IPS-20b (cell line): ENCODE measurements around the gene EXOSC2.
"Not testable (repeated sequence)": the region's sequence is repeated elsewhere in the genome, so short reads cannot be mapped to it uniquely, and the experiment has no call there.

Experiments used
- H3K27ac ChIP-seq: one replicate; pipeline ENCODE4 v1.5.1; 2013; ENCODE audit warnings: low read length
- H3K27me3 ChIP-seq: 2 replicates; pipeline ENCODE4 v1.6.1; 2013; ENCODE audit warnings: mild to moderate bottlenecking, low read length, inconsistent platforms; ENCODE audit not compliant: insufficient read depth
- H3K36me3 ChIP-seq: 2 replicates; pipeline ENCODE4 v1.6.1; 2013; ENCODE audit warnings: low read depth, mild to moderate bottlenecking, inconsistent platforms, low read length, moderate library complexity; ENCODE audit not compliant: insufficient read depth
- H3K4me1 ChIP-seq: 2 replicates; pipeline ENCODE4 v1.6.1; 2013; ENCODE audit warnings: mild to moderate bottlenecking, control low read depth, inconsistent platforms, low read length, moderate library complexity; ENCODE audit not compliant: insufficient read depth
- H3K4me3 ChIP-seq: 2 replicates; pipeline ENCODE4 v1.5.1; 2013; ENCODE audit warnings: mild to moderate bottlenecking, low read length, inconsistent platforms
- H3K9ac ChIP-seq: 2 replicates; pipeline ENCODE4 v1.6.1; 2013; ENCODE audit warnings: low read depth, mild to moderate bottlenecking, inconsistent platforms, low read length, moderate library complexity
- H3K9me3 ChIP-seq: 2 replicates; pipeline ENCODE4 v1.6.1; 2013; ENCODE audit warnings: mild to moderate bottlenecking, low read depth, low read length, inconsistent platforms; ENCODE audit not compliant: insufficient read depth

Gene EXOSC2

GRCh38 chr9:130670644-130671043 is 22.9 kb upstream of the EXOSC2 start:
- H3K27ac ChIP-seq, result no peak overlapping the region
- no peak overlapping the region for H3K9ac ChIP-seq
- H3K9me3 ChIP-seq, result peaks cover 5% of the 10 kb centered on the region
- H3K4me3 ChIP-seq, result no peak overlapping the region
- no peaks in the 10 kb centered on the region; the same call in 1 of the 2 replicates for H3K4me1 ChIP-seq
- no peaks in the 10 kb centered on the region for H3K36me3 ChIP-seq
- H3K27me3 ChIP-seq, result peaks cover 67% of the 10 kb centered on the region

- Histone ChIP-seq H3K9ac (no peak overlapping the region), H3K27me3 (peaks cover 59% of the 10 kb centered on the region), H3K36me3 (no peaks in the 10 kb centered on the region), H3K9me3 (no peaks in the 10 kb centered on the region), H3K27ac (no peak overlapping the region), H3K4me3 (no peak overlapping the region), H3K4me1 (no peaks in the 10 kb centered on the region)
These were observed 21.1 kb upstream of the EXOSC2 start for GRCh38 chr9:130672466-130672865.

GRCh38 chr9:130672933-130673615 is 20.5 kb upstream of the EXOSC2 start:
- no peak overlapping the region for H3K4me3 ChIP-seq
- peaks cover 59% of the 10 kb centered on the region for H3K27me3 ChIP-seq
- H3K4me1 ChIP-seq, result no peaks in the 10 kb centered on the region
- no peak overlapping the region for H3K9ac ChIP-seq
- H3K36me3 ChIP-seq, result no peaks in the 10 kb centered on the region
- no peak overlapping the region for H3K27ac ChIP-seq
- no peaks in the 10 kb centered on the region for H3K9me3 ChIP-seq

GRCh38 chr9:130675396-130675795 is 18.2 kb upstream of the EXOSC2 start:
- Histone ChIP-seq H3K9me3 (no peaks in the 10 kb centered on the region), H3K4me3 (no peak overlapping the region), H3K4me1 (no peaks in the 10 kb centered on the region), H3K9ac (no peak overlapping the region), H3K27ac (no peak overlapping the region), H3K36me3 (no peaks in the 10 kb centered on the region), H3K27me3 (peaks cover 65% of the 10 kb centered on the region)

GRCh38 chr9:130677252-130677651 is 16.3 kb upstream of the EXOSC2 start:
- H3K9ac ChIP-seq, result no peak overlapping the region
- H3K9me3 ChIP-seq, result no peaks in the 10 kb centered on the region
- no peaks in the 10 kb centered on the region for H3K36me3 ChIP-seq
- H3K27ac ChIP-seq, result no peak overlapping the region
- H3K27me3 ChIP-seq, result peaks cover 65% of the 10 kb centered on the region
- H3K4me3 ChIP-seq, result no peak overlapping the region
- no peaks in the 10 kb centered on the region for H3K4me1 ChIP-seq

GRCh38 chr9:130680836-130681768 is 12.5 kb upstream of the EXOSC2 start:
- Histone ChIP-seq H3K9ac (no peak overlapping the region), H3K4me1 (no peaks in the 10 kb centered on the region), H3K27me3 (peaks cover 66% of the 10 kb centered on the region), H3K9me3 (peaks cover 7% of the 10 kb centered on the region; the same call in 1 of the 2 replicates), H3K36me3 (no peaks in the 10 kb centered on the region), H3K4me3 (peak overlapping the region; percentile 61; the same call in 1 of the 2 replicates), H3K27ac (no peak overlapping the region)

- peaks cover 62% of the 10 kb centered on the region for H3K27me3 ChIP-seq
- H3K4me1 ChIP-seq, result no peaks in the 10 kb centered on the region
- H3K9ac ChIP-seq, result no peak overlapping the region
- H3K9me3 ChIP-seq, result peaks cover 7% of the 10 kb centered on the region; the same call in 1 of the 2 replicates
- no peak overlapping the region for H3K27ac ChIP-seq
- H3K36me3 ChIP-seq, result no peaks in the 10 kb centered on the region
- H3K4me3 ChIP-seq, result peak overlapping the region; percentile 61
These were observed 11.7 kb upstream of the EXOSC2 start for GRCh38 chr9:130681769-130682420.

GRCh38 chr9:130682421-130683121 is 11.0 kb upstream of the EXOSC2 start:
- H3K27me3 ChIP-seq, result peaks cover 55% of the 10 kb centered on the region
- H3K4me3 ChIP-seq, result peak overlapping the region; percentile 61
- no peak overlapping the region for H3K27ac ChIP-seq
- H3K36me3 ChIP-seq, result no peaks in the 10 kb centered on the region
- no peak overlapping the region for H3K9ac ChIP-seq
- H3K4me1 ChIP-seq, result no peaks in the 10 kb centered on the region
- peaks cover 7% of the 10 kb centered on the region; the same call in 1 of the 2 replicates for H3K9me3 ChIP-seq

GRCh38 chr9:130685104-130685503 is 8.5 kb upstream of the EXOSC2 start:
- Histone ChIP-seq H3K9ac (no peak overlapping the region), H3K9me3 (peaks cover 7% of the 10 kb centered on the region; the same call in 1 of the 2 replicates), H3K4me3 (no peak overlapping the region), H3K36me3 (no peaks in the 10 kb centered on the region), H3K27ac (no peak overlapping the region), H3K27me3 (peaks cover 29% of the 10 kb centered on the region), H3K4me1 (no peaks in the 10 kb centered on the region)

- H3K4me1 ChIP-seq, H3K4me3 ChIP-seq, H3K27ac ChIP-seq, H3K9ac ChIP-seq, H3K36me3 ChIP-seq, H3K9me3 ChIP-seq: not testable (repeated sequence)
- peaks cover 21% of the 10 kb centered on the region for H3K27me3 ChIP-seq
These were observed 7.6 kb upstream of the EXOSC2 start for GRCh38 chr9:130685945-130686344.

- Histone ChIP-seq H3K9me3 (peaks cover 7% of the 10 kb centered on the region; the same call in 1 of the 2 replicates), H3K4me3 (no peak overlapping the region), H3K9ac (no peak overlapping the region), H3K27ac (no peak overlapping the region), H3K4me1 (peaks cover 4% of the 10 kb centered on the region; the same call in 1 of the 2 replicates), H3K27me3 (peaks cover 7% of the 10 kb centered on the region), H3K36me3 (no peaks in the 10 kb centered on the region)
These were observed 6.0 kb upstream of the EXOSC2 start for GRCh38 chr9:130687615-130688014.
